A549 (cell line): ENCODE data around the gene CARD11.

Experiments used
- BHLHE40 ChIP-seq: IDR thresholded peaks from 2 replicates; pipeline ENCODE4 v1.6.1; 2012; ENCODE audit warnings: low read depth, low read length, inconsistent platforms
- CTCF ChIP-seq: fragments of >200 bp; sonication (Bioruptor Twin); formaldehyde crosslinking; IDR thresholded peaks from 3 replicates; pipeline ENCODE4 v1.5.1; 2016
- FOSL2 ChIP-seq, 2 experiments: fragments of 450-650 bp in 1 of 2; fragments of >200 bp in 1 of 2; sonication (Bioruptor Twin) in 1 of 2; formaldehyde crosslinking; IDR thresholded peaks; 2 replicates each; pipeline versions ENCODE4 v1.5.0 to v1.6.1; 2016 to 2020; ENCODE audit warnings: mild to moderate bottlenecking in 1 of 2, moderate library complexity in 1 of 2
- HDAC2 ChIP-seq: fragments of 200-600 bp; sonication (generic); IDR thresholded peaks from 2 replicates; pipeline ENCODE4 v1.6.1; 2016
- JUN ChIP-seq, 2 experiments: fragments of >200 bp; sonication (Bioruptor Twin); formaldehyde crosslinking; IDR thresholded peaks; 2 replicates in 1 of 2; 3 replicates in 1 of 2; pipeline ENCODE4 v1.6.1; 2016 to 2017
- KDM5A ChIP-seq: fragments of 200-600 bp; sonication (generic); IDR thresholded peaks from 2 replicates; pipeline ENCODE4 v1.6.1; 2016; ENCODE audit warnings: antibody characterized with exemption, mild to moderate bottlenecking
- NFE2L2 ChIP-seq: fragments of 150-350 bp; conservative IDR thresholded peaks from 2 replicates; pipeline ENCODE4 v1.6.1; 2014; ENCODE audit warnings: low read length
- POLR2A ChIP-seq: IDR thresholded peaks from 2 replicates; pipeline ENCODE4 v1.6.1; 2012; ENCODE audit warnings: mild to moderate bottlenecking, low read length
- REST ChIP-seq: fragments of 200-600 bp; sonication (generic); IDR thresholded peaks from 2 replicates; pipeline ENCODE4 v1.6.1; 2016; ENCODE audit warnings: antibody characterized with exemption, mild to moderate bottlenecking, moderate library complexity
- USF2 ChIP-seq: fragments of 450-650 bp; IDR thresholded peaks from 2 replicates; pipeline ENCODE4 v1.6.1; 2014; ENCODE audit warnings: antibody characterized with exemption
- ZNF302 ChIP-seq: fragments of 250-450 bp; sonication (Bioruptor Pico); IDR thresholded peaks from 2 replicates; pipeline ENCODE4 v1.9.0; 2021; ENCODE audit warnings: inconsistent platforms, mild to moderate bottlenecking, moderate library complexity
- ZSCAN20 ChIP-seq: fragments of 250-450 bp; sonication (Bioruptor Pico); IDR thresholded peaks from 2 replicates; pipeline ENCODE4 v1.8.0; 2022; ENCODE audit warnings: mild to moderate bottlenecking, moderate library complexity
- TF ChIP-seq, protein P1 (sequence below): fragments of 150-350 bp; IDR thresholded peaks from 2 replicates; pipeline ENCODE4 v1.6.1; 2014; ENCODE audit warnings: low read depth, mild to moderate bottlenecking, low read length

DNA sequence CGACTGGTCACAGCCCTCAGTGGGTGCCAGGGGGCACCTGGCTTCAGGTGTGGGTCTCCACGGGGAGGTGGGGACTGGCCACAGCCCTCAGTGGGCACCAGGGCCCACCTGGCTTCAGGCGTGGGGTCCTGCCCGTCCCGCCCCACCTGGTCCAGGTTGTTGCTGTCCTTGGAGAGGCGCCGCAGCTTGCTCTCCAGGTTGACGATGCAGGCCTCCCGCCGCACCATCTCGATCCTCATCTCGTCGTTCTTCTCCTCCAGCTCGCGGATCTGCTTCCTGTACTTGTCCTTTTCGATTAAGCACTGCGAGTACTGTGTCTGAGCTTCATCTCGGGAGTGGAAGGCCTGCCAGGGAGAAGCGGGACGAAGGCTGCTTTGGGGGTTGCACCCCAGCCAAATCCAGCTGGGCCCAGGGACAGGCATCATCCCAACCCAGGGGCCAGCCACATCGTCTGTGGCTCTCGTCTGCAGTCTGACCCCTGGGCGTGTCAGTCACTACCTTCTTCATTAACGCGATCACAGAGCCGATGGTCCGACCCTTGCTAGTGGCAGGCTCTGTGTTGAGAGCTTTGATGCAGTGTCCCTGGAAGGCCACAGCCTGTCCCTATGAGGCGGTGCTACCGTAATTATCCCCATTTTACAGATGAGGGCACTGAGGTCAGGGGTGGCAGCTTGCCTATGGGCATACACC lies 106.6 kb downstream of the CARD11 start:
- TF ChIP-seq, protein P1, sequence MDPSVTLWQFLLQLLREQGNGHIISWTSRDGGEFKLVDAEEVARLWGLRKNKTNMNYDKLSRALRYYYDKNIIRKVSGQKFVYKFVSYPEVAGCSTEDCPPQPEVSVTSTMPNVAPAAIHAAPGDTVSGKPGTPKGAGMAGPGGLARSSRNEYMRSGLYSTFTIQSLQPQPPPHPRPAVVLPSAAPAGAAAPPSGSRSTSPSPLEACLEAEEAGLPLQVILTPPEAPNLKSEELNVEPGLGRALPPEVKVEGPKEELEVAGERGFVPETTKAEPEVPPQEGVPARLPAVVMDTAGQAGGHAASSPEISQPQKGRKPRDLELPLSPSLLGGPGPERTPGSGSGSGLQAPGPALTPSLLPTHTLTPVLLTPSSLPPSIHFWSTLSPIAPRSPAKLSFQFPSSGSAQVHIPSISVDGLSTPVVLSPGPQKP = no peak
- TF ChIP-seq HDAC2 = no peak
- no peak for TF ChIP-seq CTCF
- no peak for TF ChIP-seq REST
- no peak for TF ChIP-seq JUN (IDR thresholded peaks at IDR 0.05)
- TF ChIP-seq POLR2A = no peak
- TF ChIP-seq NFE2L2 = no peak
- TF ChIP-seq FOSL2 (IDR thresholded peaks at IDR 0.05) = no peak
- no peak for TF ChIP-seq FOSL2 (CRISPR knock-in tag; IDR thresholded peaks at IDR 0.05)
- TF ChIP-seq BHLHE40 = no peak
- no peak for TF ChIP-seq USF2
- TF ChIP-seq ZSCAN20 (CRISPR knock-in tag) = no peak
- no peak for TF ChIP-seq ZNF302 (CRISPR knock-in tag)
- no peak for TF ChIP-seq KDM5A
